ENCODE data around the gene OR2B2. TPM values are rescaled to one million over a fixed set of nuclear protein-coding genes. Genes with fewer than 3 reads are reported as not detected.
A peak's percentile ranks its signal among the peaks of the same experiment; 100 is the strongest.

OR2B2 gene
- polyA plus RNA-seq, 1 donor (not counting 4 experiments of a cell fraction or from before 2014, with no cell fraction given) = not detected

DNA sequence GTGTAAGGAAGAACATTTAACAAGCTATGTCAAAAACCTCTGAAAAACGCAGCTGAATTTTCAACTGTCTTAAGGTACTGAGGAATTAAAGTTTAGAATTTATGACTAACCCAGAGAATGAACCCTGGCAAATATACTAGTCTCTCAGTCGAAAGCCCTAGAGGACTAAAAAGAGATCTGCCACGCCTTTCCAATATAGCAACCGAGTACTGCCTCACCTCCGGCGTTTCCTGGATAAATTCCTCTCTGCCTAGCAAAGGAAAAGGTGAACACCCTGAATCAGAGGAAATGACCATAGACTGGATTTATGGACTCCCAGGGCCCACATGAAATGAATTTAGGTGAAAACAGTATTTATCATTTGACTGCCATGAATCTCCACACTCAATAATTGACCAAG, 12.0 kb upstream of the OR2B2 start:
- DNase-seq (ENCODE audit: low read depth, low spot score) = no peak
- dilution Hi-C loops (cut with MboI; ENCODE audit: extremely low pct_ligation_motif_present, low sequenced_read_pairs) = no loop called here
- no peak overlapping the region for H3K4me3 ChIP-seq (ENCODE audit: control insufficient read depth in 2 of 3, extremely low read depth in 1 of 3, insufficient read depth in 2 of 3, low read depth in 1 of 3, low read length in 3 of 3)
- TF ChIP-seq EZH2 (IDR thresholded peaks at IDR 0.05; ENCODE audit: low read length) = no peak
- TF ChIP-seq, protein P1, sequence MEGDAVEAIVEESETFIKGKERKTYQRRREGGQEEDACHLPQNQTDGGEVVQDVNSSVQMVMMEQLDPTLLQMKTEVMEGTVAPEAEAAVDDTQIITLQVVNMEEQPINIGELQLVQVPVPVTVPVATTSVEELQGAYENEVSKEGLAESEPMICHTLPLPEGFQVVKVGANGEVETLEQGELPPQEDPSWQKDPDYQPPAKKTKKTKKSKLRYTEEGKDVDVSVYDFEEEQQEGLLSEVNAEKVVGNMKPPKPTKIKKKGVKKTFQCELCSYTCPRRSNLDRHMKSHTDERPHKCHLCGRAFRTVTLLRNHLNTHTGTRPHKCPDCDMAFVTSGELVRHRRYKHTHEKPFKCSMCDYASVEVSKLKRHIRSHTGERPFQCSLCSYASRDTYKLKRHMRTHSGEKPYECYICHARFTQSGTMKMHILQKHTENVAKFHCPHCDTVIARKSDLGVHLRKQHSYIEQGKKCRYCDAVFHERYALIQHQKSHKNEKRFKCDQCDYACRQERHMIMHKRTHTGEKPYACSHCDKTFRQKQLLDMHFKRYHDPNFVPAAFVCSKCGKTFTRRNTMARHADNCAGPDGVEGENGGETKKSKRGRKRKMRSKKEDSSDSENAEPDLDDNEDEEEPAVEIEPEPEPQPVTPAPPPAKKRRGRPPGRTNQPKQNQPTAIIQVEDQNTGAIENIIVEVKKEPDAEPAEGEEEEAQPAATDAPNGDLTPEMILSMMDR (optimal IDR thresholded peaks at IDR 0.05 in 1 of 3, IDR thresholded peaks at IDR 0.05 in 1 of 3, conservative IDR thresholded peaks at IDR 0.05 in 1 of 3; ENCODE audit: extremely low read depth in 1 of 3, insufficient read depth in 2 of 3, low read length in 3 of 3) = no peak
- no peaks in the 10 kb centered on the region for H3K79me2 ChIP-seq (ENCODE audit: control insufficient read depth, insufficient read depth, low read length)
- H3K27me3 ChIP-seq (ENCODE audit: control insufficient read depth, extremely low read depth, insufficient read depth, low read length) = no peaks in the 10 kb centered on the region
- no peak overlapping the region for H3K9ac ChIP-seq (ENCODE audit: control insufficient read depth, extremely low read depth, insufficient read depth, low read length)
- no peak overlapping the region for H3K27ac ChIP-seq (ENCODE audit: control insufficient read depth, insufficient read depth, low read length)
- H3K9me1 ChIP-seq (ENCODE audit: control insufficient read depth, extremely low read depth, insufficient read depth, low read length) = no peaks in the 10 kb centered on the region
- FAIRE-seq = peak; percentile 81
- peak overlapping the region; percentile 50 for H3K4me2 ChIP-seq (ENCODE audit: control insufficient read depth, extremely low read depth, insufficient read depth, low read depth, low read length)
- H2AFZ ChIP-seq (ENCODE audit: control insufficient read depth, low read length) = peak overlapping the region; percentile 16
- H3K36me3 ChIP-seq (ENCODE audit: control insufficient read depth in 2 of 2, extremely low read depth in 1 of 2, insufficient read depth in 2 of 2, low read length in 2 of 2) = no peaks in the 10 kb centered on the region
- H3K9me3 ChIP-seq (ENCODE audit: control insufficient read depth, low read depth, low read length) = no peaks in the 10 kb centered on the region
- H4K20me1 ChIP-seq (ENCODE audit: control insufficient read depth, extremely low read depth, insufficient read depth, low read length) = no peaks in the 10 kb centered on the region
- H3K4me1 ChIP-seq (ENCODE audit: control insufficient read depth, extremely low read depth, insufficient read depth, low read length) = peaks cover 6% of the 10 kb centered on the region

GRCh38 chr6:27922949-27923348, 10.8 kb upstream of the OR2B2 start:
- Histone ChIP-seq H3K79me2 (ENCODE audit: control insufficient read depth, insufficient read depth, low read length) (no peaks in the 10 kb centered on the region), H3K9me3 (ENCODE audit: control insufficient read depth, low read depth, low read length) (no peaks in the 10 kb centered on the region), H3K27ac (ENCODE audit: control insufficient read depth, insufficient read depth, low read length) (no peak overlapping the region), H3K4me1 (ENCODE audit: control insufficient read depth, extremely low read depth, insufficient read depth, low read length) (peaks cover 6% of the 10 kb centered on the region), H3K9ac (ENCODE audit: control insufficient read depth, extremely low read depth, insufficient read depth, low read length) (no peak overlapping the region), H3K36me3 (ENCODE audit: control insufficient read depth in 2 of 2, extremely low read depth in 1 of 2, insufficient read depth in 2 of 2, low read length in 2 of 2) (no peaks in the 10 kb centered on the region), H3K27me3 (ENCODE audit: control insufficient read depth, extremely low read depth, insufficient read depth, low read length) (no peaks in the 10 kb centered on the region), H3K4me2 (ENCODE audit: control insufficient read depth, extremely low read depth, insufficient read depth, low read depth, low read length) (no peak overlapping the region), H4K20me1 (ENCODE audit: control insufficient read depth, extremely low read depth, insufficient read depth, low read length) (no peaks in the 10 kb centered on the region), H3K9me1 (ENCODE audit: control insufficient read depth, extremely low read depth, insufficient read depth, low read length) (no peaks in the 10 kb centered on the region), H3K4me3 (ENCODE audit: control insufficient read depth in 2 of 3, extremely low read depth in 1 of 3, insufficient read depth in 2 of 3, low read depth in 1 of 3, low read length in 3 of 3) (no peak overlapping the region), H2AFZ (ENCODE audit: control insufficient read depth, low read length) (no peak overlapping the region)
- TF ChIP-seq, protein P1 (optimal IDR thresholded peaks at IDR 0.05 in 1 of 3, IDR thresholded peaks at IDR 0.05 in 1 of 3, conservative IDR thresholded peaks at IDR 0.05 in 1 of 3; ENCODE audit: extremely low read depth in 1 of 3, insufficient read depth in 2 of 3, low read length in 3 of 3) = no peak
- TF ChIP-seq EZH2 (IDR thresholded peaks at IDR 0.05; ENCODE audit: low read length) = no peak
- DNase-seq (ENCODE audit: low read depth, low spot score) = no peak
- FAIRE-seq = no peak
- dilution Hi-C loops (cut with MboI; ENCODE audit: extremely low pct_ligation_motif_present, low sequenced_read_pairs) = no loop called here

All from keratinocyte (primary cell).